Sigmoid colon (tissue), 4 donors: Measurements from ENCODE around the gene TRIM75.

Source experiments
- CTCF ChIP-seq, 4 experiments: fragments of 450-650 bp in 3 of 4; fragments of 200-600 bp in 1 of 4; IDR thresholded peaks; one replicate each; pipeline ENCODE4 v1.5.1; 2016 to 2019; ENCODE audit warnings: antibody characterized with exemption in 4 of 4, mild to moderate bottlenecking in 3 of 4, moderate library complexity in 2 of 4
- EP300 ChIP-seq, 4 donors: sonication (generic); formaldehyde crosslinking; IDR thresholded peaks; one replicate each; pipeline ENCODE4 v1.6.1; 2017; ENCODE audit warnings: antibody characterized with exemption in 4 of 4
- POLR2A ChIP-seq, 2 donors: fragments of 450-650 bp; IDR thresholded peaks; one replicate each; pipeline ENCODE4 v1.6.1; 2016; ENCODE audit warnings: antibody characterized with exemption in 2 of 2, mild to moderate bottlenecking in 2 of 2, moderate library complexity in 2 of 2
- POLR2AphosphoS5 ChIP-seq, 4 donors: sonication (generic); formaldehyde crosslinking; IDR thresholded peaks; one replicate each; pipeline ENCODE4 v1.6.1; 2017; ENCODE audit warnings: antibody characterized with exemption in 4 of 4

- no peak for TF ChIP-seq POLR2A (IDR thresholded peaks at IDR 0.05)
- TF ChIP-seq CTCF (IDR thresholded peaks at IDR 0.05), result no peak
- TF ChIP-seq POLR2AphosphoS5 (IDR thresholded peaks at IDR 0.05), result no peak
- no peak for TF ChIP-seq EP300 (IDR thresholded peaks at IDR 0.05)
Measured at GRCh38 chr4:165048170-165048569, 5.5 kb upstream of the TRIM75 start.
